Mesenchymal stem cell (in vitro differentiated cells and primary cell): Measurements from ENCODE around the gene NHLRC2.

Source experiments
- DNase-seq: peaks from one replicate; pipeline ENCODE4 v3.0.0-alpha.2; 2013
- H2AFZ ChIP-seq: one replicate; pipeline ENCODE4 v1.6.1; 2013; ENCODE audit warnings: low read depth, mild to moderate bottlenecking, control low read depth, inconsistent platforms, low read length, moderate library complexity
- H2AK5ac ChIP-seq: 2 replicates; pipeline ENCODE4 v1.6.1; 2013; ENCODE audit warnings: low read length, moderate library complexity, mild to moderate bottlenecking, inconsistent platforms; ENCODE audit not compliant: severe bottlenecking
- H2BK120ac ChIP-seq: one replicate; pipeline ENCODE4 v1.6.1; 2013; ENCODE audit warnings: low read depth, mild to moderate bottlenecking, inconsistent platforms, low read length, moderate library complexity
- H2BK12ac ChIP-seq, 2 experiments: one replicate each; pipeline ENCODE4 v1.6.1; 2013; ENCODE audit warnings: inconsistent platforms in 2 of 2, low read length in 2 of 2, mild to moderate bottlenecking in 2 of 2, moderate library complexity in 2 of 2, control low read depth in 1 of 2
- H2BK15ac ChIP-seq: one replicate; pipeline ENCODE4 v1.6.1; 2013; ENCODE audit warnings: mild to moderate bottlenecking, low read depth, inconsistent platforms; ENCODE audit not compliant: poor library complexity, severe bottlenecking
- H2BK5ac ChIP-seq: 2 replicates; pipeline ENCODE4 v1.6.1; 2013; ENCODE audit warnings: low read depth, mild to moderate bottlenecking, low read length, control low read depth, inconsistent platforms; ENCODE audit not compliant: poor library complexity, severe bottlenecking
- H3K14ac ChIP-seq, 2 experiments: one replicate each; pipeline ENCODE4 v1.6.1; 2013; ENCODE audit warnings: inconsistent platforms in 2 of 2, low read length in 2 of 2, control low read depth in 1 of 2, mild to moderate bottlenecking in 1 of 2, moderate library complexity in 1 of 2
- H3K18ac ChIP-seq, 2 experiments: one replicate each; pipeline ENCODE4 v1.6.1; 2013; ENCODE audit warnings: inconsistent platforms in 2 of 2, low read length in 2 of 2, control low read depth in 1 of 2, low read depth in 1 of 2, mild to moderate bottlenecking in 1 of 2
- H3K23ac ChIP-seq, 2 experiments: one replicate each; pipeline ENCODE4 v1.6.1; 2013; ENCODE audit warnings: inconsistent platforms in 2 of 2, low read length in 2 of 2, mild to moderate bottlenecking in 2 of 2, moderate library complexity in 2 of 2, control low read depth in 1 of 2
- H3K27ac ChIP-seq: 2 replicates; pipeline ENCODE4 v1.5.1; 2013; ENCODE audit warnings: mild to moderate bottlenecking, moderate library complexity, low read length, control low read depth, inconsistent platforms; ENCODE audit not compliant: poor library complexity, severe bottlenecking
- H3K27me3 ChIP-seq, 2 experiments: 2 replicates each; pipeline versions ENCODE4 v1.6.1 to v1.7.0; 2013; ENCODE audit warnings: low read length in 2 of 2, mild to moderate bottlenecking in 2 of 2, moderate library complexity in 2 of 2, control low read depth in 1 of 2, inconsistent platforms in 1 of 2; ENCODE audit not compliant: control insufficient read depth in 1 of 2, insufficient read depth in 1 of 2
- H3K36me3 ChIP-seq, 2 experiments: 2 replicates each; pipeline versions ENCODE4 v1.6.1 to v1.7.0; 2013; ENCODE audit warnings: low read length in 2 of 2, control low read depth in 1 of 2, inconsistent platforms in 1 of 2, low read depth in 1 of 2, mild to moderate bottlenecking in 1 of 2; ENCODE audit not compliant: insufficient read depth in 2 of 2, control insufficient read depth in 1 of 2
- H3K4ac ChIP-seq, 2 experiments: one replicate each; pipeline ENCODE4 v1.6.1; 2013; ENCODE audit warnings: inconsistent platforms in 2 of 2, low read length in 2 of 2, mild to moderate bottlenecking in 2 of 2, moderate library complexity in 2 of 2, control low read depth in 1 of 2, low read depth in 1 of 2
- H3K4me1 ChIP-seq: 2 replicates; pipeline ENCODE4 v1.6.1; 2013; ENCODE audit warnings: low read depth, low read length, control low read depth; ENCODE audit not compliant: control insufficient read depth, insufficient read depth
- H3K4me2 ChIP-seq: 2 replicates; pipeline ENCODE4 v1.6.1; 2013; ENCODE audit warnings: low read length, mild to moderate bottlenecking, inconsistent platforms; ENCODE audit not compliant: poor library complexity, severe bottlenecking
- H3K4me3 ChIP-seq, 2 experiments: 2 replicates each; pipeline versions ENCODE4 v1.5.1 to v1.7.0; 2013; ENCODE audit warnings: low read length in 2 of 2, mild to moderate bottlenecking in 2 of 2, control low read depth in 1 of 2, low read depth in 1 of 2; ENCODE audit not compliant: insufficient read depth in 1 of 2
- H3K79me1 ChIP-seq: replicated peaks from 2 replicates; pipeline ENCODE4 v1.6.1; 2013; ENCODE audit warnings: mild to moderate bottlenecking, control low read depth, low read length, inconsistent platforms; ENCODE audit not compliant: poor library complexity, severe bottlenecking
- H3K9ac ChIP-seq: 2 replicates; pipeline ENCODE4 v1.7.0; 2013; ENCODE audit warnings: mild to moderate bottlenecking, low read length, moderate library complexity
- H3K9me3 ChIP-seq: 2 replicates; pipeline ENCODE4 v1.7.0; 2013; ENCODE audit warnings: mild to moderate bottlenecking, low read length; ENCODE audit not compliant: control insufficient read depth
- H4K8ac ChIP-seq: one replicate; pipeline ENCODE4 v1.6.1; 2013; ENCODE audit warnings: inconsistent platforms, mild to moderate bottlenecking, low read length, moderate library complexity
- H4K91ac ChIP-seq: one replicate; pipeline ENCODE4 v1.6.1; 2013; ENCODE audit warnings: mild to moderate bottlenecking, low read length, inconsistent platforms
- WGBS: methylation state at CpG from one replicate; pipeline ENCODE4 v1.1.7; 2013; ENCODE audit warnings: mixed read lengths; 5-methylcytosine and 5-hydroxymethylcytosine counted together

Gene NHLRC2

GRCh38 chr10:113911113-113911512 is 56.7 kb downstream of the NHLRC2 start:
- Histone ChIP-seq H3K36me3 (peaks cover 8 to 33% of the 10 kb centered on the region in 2 experiments), H4K8ac (no peak overlapping the region), H2BK5ac (no peak overlapping the region), H2BK15ac (no peak overlapping the region), H3K9me3 (no peaks in the 10 kb centered on the region), H2AK5ac (no peak overlapping the region), H3K9ac (no peak overlapping the region), H3K79me1 (peaks cover 4% of the 10 kb centered on the region), H2BK120ac (no peak overlapping the region), H4K91ac (no peak overlapping the region), H3K27me3 (no peaks in the 10 kb centered on the region), H3K4me2 (no peak overlapping the region), H3K4ac (no peak overlapping the region), H3K27ac (no peak overlapping the region), H3K23ac (no peak overlapping the region), H3K14ac (no peak overlapping the region), H2AFZ (no peak overlapping the region), H3K4me3 (no peak overlapping the region), H3K4me1 (peaks cover 1% of the 10 kb centered on the region), H3K18ac (no peak overlapping the region), H2BK12ac (no peak overlapping the region)
- DNase-seq = no peak
- WGBS = no CpG with 5 or more reads among the region's 1 CpG

- Histone ChIP-seq H3K36me3 (peaks cover 8 to 33% of the 10 kb centered on the region in 2 experiments), H2BK5ac (no peak overlapping the region), H3K27me3 (no peaks in the 10 kb centered on the region), H4K91ac (no peak overlapping the region), H4K8ac (no peak overlapping the region), H3K23ac (no peak overlapping the region), H3K4ac (no peak overlapping the region), H2BK120ac (no peak overlapping the region), H3K14ac (no peak overlapping the region), H3K27ac (no peak overlapping the region), H2AFZ (no peak overlapping the region), H3K9me3 (no peaks in the 10 kb centered on the region), H2BK12ac (no peak overlapping the region), H3K4me1 (no peaks in the 10 kb centered on the region), H3K79me1 (peaks cover 4% of the 10 kb centered on the region), H3K18ac (no peak overlapping the region), H2BK15ac (no peak overlapping the region), H3K4me2 (no peak overlapping the region), H3K4me3 (no peak overlapping the region), H2AK5ac (no peak overlapping the region), H3K9ac (no peak overlapping the region)
- WGBS = 90% methylated on average over 4 of the region's 6 CpGs
- DNase-seq = no peak
Measured at GRCh38 chr10:113911839-113912238, 57.4 kb downstream of the NHLRC2 start.

GRCh38 chr10:113912582-113912981 is 58.1 kb downstream of the NHLRC2 start:
- Histone ChIP-seq H3K23ac (no peak overlapping the region), H3K14ac (no peak overlapping the region), H4K91ac (no peak overlapping the region), H3K4me3 (no peak overlapping the region), H3K4me1 (no peaks in the 10 kb centered on the region), H3K27ac (no peak overlapping the region), H3K9me3 (no peaks in the 10 kb centered on the region), H3K9ac (no peak overlapping the region), H2BK12ac (no peak overlapping the region), H3K36me3 (peaks cover 8 to 29% of the 10 kb centered on the region in 2 experiments), H3K18ac (no peak overlapping the region), H4K8ac (no peak overlapping the region), H3K4me2 (no peak overlapping the region), H2AK5ac (no peak overlapping the region), H2BK15ac (no peak overlapping the region), H2AFZ (no peak overlapping the region), H3K79me1 (peaks cover 4% of the 10 kb centered on the region), H2BK120ac (no peak overlapping the region), H2BK5ac (no peak overlapping the region), H3K4ac (no peak overlapping the region), H3K27me3 (no peaks in the 10 kb centered on the region)
- 98% methylated on average over 6 of the region's 7 CpGs for WGBS
- DNase-seq = no peak

DNA sequence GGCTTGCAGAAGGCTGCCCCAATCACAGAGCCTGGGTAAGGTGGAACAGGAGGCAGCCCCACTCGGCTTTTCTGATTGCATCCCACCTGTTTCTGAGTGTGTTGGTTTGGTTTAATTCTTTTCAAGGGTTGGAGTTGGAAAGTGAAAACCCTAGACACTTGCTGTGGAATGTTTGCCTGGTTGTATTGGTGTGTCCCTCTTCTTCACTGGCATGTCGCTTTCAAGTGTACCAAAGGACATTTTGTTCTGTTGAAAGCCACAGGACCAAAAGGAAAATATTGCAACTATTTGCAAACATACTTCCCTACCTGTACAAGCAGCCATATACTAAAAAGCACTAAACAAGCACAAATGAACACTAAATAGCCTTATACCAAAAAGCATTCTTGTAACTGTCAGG is 60.5 kb downstream of the NHLRC2 start:
- Histone ChIP-seq H3K18ac (no peak overlapping the region), H2BK120ac (no peak overlapping the region), H3K79me1 (peaks cover 1% of the 10 kb centered on the region), H2BK12ac (no peak overlapping the region), H3K4me1 (no peaks in the 10 kb centered on the region), H4K8ac (no peak overlapping the region), H2BK15ac (no peak overlapping the region), H3K4me3 (no peak overlapping the region), H3K4me2 (no peak overlapping the region), H3K9me3 (no peaks in the 10 kb centered on the region), H3K23ac (no peak overlapping the region), H3K4ac (no peak overlapping the region), H3K36me3 (peaks cover 6 to 15% of the 10 kb centered on the region in 2 experiments), H3K27ac (no peak overlapping the region), H3K27me3 (no peaks in the 10 kb centered on the region), H2AK5ac (no peak overlapping the region), H3K9ac (no peak overlapping the region), H4K91ac (no peak overlapping the region), H2AFZ (no peak overlapping the region), H3K14ac (no peak overlapping the region), H2BK5ac (no peak overlapping the region)
- WGBS = 100% methylated on average over 2 of the region's 2 CpGs
- no peak for DNase-seq
